Vagina (tissue), 2 donors: Measurements from ENCODE around the gene FER1L5.

Experiments used
- POLR2A ChIP-seq, 2 donors: fragments of 450-650 bp; IDR thresholded peaks; one replicate each; pipeline ENCODE4 v1.6.1; 2017; ENCODE audit warnings: antibody characterized with exemption in 2 of 2, mild to moderate bottlenecking in 2 of 2, moderate library complexity in 2 of 2
- TF ChIP-seq, protein P1 (sequence below), 3 experiments: fragments of 450-650 bp in 2 of 3; fragments of 200-600 bp in 1 of 3; sonication (generic) in 1 of 3; IDR thresholded peaks; one replicate each; pipeline ENCODE4 v1.5.1; 2017 to 2019; ENCODE audit warnings: antibody characterized with exemption in 3 of 3, mild to moderate bottlenecking in 2 of 3, moderate library complexity in 2 of 3

DNA sequence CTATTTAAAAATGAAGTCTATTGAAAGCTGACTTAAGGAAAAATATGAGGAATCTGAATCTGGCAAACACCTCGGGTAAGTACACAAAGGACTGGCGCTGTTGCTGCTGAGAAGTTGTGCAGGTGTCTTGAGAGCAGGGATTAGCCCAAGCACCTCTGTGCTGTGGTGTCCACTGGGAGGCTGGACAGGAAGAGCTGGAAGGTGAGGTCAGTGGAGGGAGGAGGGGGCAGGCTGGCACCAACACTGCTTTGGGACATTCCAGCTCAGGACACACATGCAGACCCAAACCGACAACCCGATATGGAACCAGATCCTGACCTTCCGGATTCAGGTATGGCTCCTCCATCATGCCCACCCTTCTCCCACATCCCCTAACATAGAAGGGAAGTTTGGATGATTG lies 20.6 kb downstream of the FER1L5 start:
- TF ChIP-seq POLR2A (IDR thresholded peaks at IDR 0.05) = no peak
- TF ChIP-seq, protein P1, sequence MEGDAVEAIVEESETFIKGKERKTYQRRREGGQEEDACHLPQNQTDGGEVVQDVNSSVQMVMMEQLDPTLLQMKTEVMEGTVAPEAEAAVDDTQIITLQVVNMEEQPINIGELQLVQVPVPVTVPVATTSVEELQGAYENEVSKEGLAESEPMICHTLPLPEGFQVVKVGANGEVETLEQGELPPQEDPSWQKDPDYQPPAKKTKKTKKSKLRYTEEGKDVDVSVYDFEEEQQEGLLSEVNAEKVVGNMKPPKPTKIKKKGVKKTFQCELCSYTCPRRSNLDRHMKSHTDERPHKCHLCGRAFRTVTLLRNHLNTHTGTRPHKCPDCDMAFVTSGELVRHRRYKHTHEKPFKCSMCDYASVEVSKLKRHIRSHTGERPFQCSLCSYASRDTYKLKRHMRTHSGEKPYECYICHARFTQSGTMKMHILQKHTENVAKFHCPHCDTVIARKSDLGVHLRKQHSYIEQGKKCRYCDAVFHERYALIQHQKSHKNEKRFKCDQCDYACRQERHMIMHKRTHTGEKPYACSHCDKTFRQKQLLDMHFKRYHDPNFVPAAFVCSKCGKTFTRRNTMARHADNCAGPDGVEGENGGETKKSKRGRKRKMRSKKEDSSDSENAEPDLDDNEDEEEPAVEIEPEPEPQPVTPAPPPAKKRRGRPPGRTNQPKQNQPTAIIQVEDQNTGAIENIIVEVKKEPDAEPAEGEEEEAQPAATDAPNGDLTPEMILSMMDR (IDR thresholded peaks at IDR 0.05) = no peak
